ENCODE data around the gene CTSC.

Gene CTSC

GRCh38 chr11:88315015-88315414 lies 22.5 kb downstream of the CTSC start:
- DNase-seq = no peak

GRCh38 chr11:88313441-88313840 lies 24.1 kb downstream of the CTSC start:
- no peak for DNase-seq

- no peak for DNase-seq
Measured at GRCh38 chr11:88312628-88313027, 24.9 kb downstream of the CTSC start.

GRCh38 chr11:88310246-88310645 lies 27.3 kb downstream of the CTSC start:
- DNase-seq = no peak

- DNase-seq = no peak
Measured at GRCh38 chr11:88308576-88308975, 29.0 kb downstream of the CTSC start.

- no peak for DNase-seq
Measured at GRCh38 chr11:88307749-88308425, 29.6 kb downstream of the CTSC start.

- DNase-seq = no peak
Measured at GRCh38 chr11:88306785-88307184, 30.8 kb downstream of the CTSC start.

GRCh38 chr11:88305430-88305829 lies 32.1 kb downstream of the CTSC start:
- no peak for DNase-seq

- DNase-seq = no peak
Measured at GRCh38 chr11:88304352-88304751, 33.2 kb downstream of the CTSC start.

- no peak for DNase-seq
Measured at GRCh38 chr11:88303037-88303436, 34.5 kb downstream of the CTSC start.

GRCh38 chr11:88301488-88302140 lies 35.9 kb downstream of the CTSC start:
- peak; percentile 82 for DNase-seq

- DNase-seq = no peak
Measured at GRCh38 chr11:88300888-88301487, 36.5 kb downstream of the CTSC start.

- DNase-seq = no peak
Measured at GRCh38 chr11:88297863-88298262, 39.7 kb downstream of the CTSC start.

GRCh38 chr11:88297421-88297820 lies 40.1 kb downstream of the CTSC start:
- no peak for DNase-seq

- no peak for DNase-seq
Measured at GRCh38 chr11:88295028-88295427, 42.5 kb downstream of the CTSC start.

GRCh38 chr11:88293931-88294330 lies 43.6 kb downstream of the CTSC start:
- peak; percentile 94 for DNase-seq

- no peak for DNase-seq
Measured at GRCh38 chr11:88292171-88292843, 45.2 kb downstream of the CTSC start.

- DNase-seq = no peak
Measured at GRCh38 chr11:88288560-88288959, 49.0 kb downstream of the CTSC start.

- DNase-seq = no peak
Measured at GRCh38 chr11:88284336-88285050, 53.0 kb downstream of the CTSC start.

GRCh38 chr11:88282747-88283515 lies 54.6 kb downstream of the CTSC start:
- no peak for DNase-seq

GRCh38 chr11:88281317-88281712 lies 56.2 kb downstream of the CTSC start:
- DNase-seq = no peak

GRCh38 chr11:88280673-88281316 lies 56.7 kb downstream of the CTSC start:
- DNase-seq = no peak

All from MV-4-11 (cell line).